Brain microvascular endothelial cell (primary cell): ENCODE results near the gene TAF1B.

ENCODE experiments used
- DNase-seq: peaks from one replicate; pipeline ENCODE4 v3.0.0-alpha.2; 2020
- H3K27ac ChIP-seq: fragments of 250-450 bp; sonication (Bioruptor Pico); 2 replicates; pipeline ENCODE4 v1.5.1; 2020; ENCODE audit warnings: mild to moderate bottlenecking, moderate library complexity
- H3K27me3 ChIP-seq: fragments of 250-450 bp; sonication (Bioruptor Pico); replicated peaks from 2 replicates; pipeline ENCODE4 v1.5.1; 2020; ENCODE audit warnings: mild to moderate bottlenecking
- H3K36me3 ChIP-seq: fragments of 250-450 bp; sonication (Bioruptor Pico); replicated peaks from 2 replicates; pipeline ENCODE4 v1.5.1; 2020; ENCODE audit warnings: mild to moderate bottlenecking
- H3K4me3 ChIP-seq: 2 replicates; pipeline ENCODE4 v1.5.1; 2011; ENCODE audit warnings: low read depth, mild to moderate bottlenecking, control low read depth, low read length, moderate library complexity
- CTCF ChIP-seq: IDR thresholded peaks from 2 replicates; pipeline ENCODE4 v1.5.1; 2011; ENCODE audit warnings: low read depth, mild to moderate bottlenecking, moderate library complexity, low read length, control low read depth, inconsistent platforms; ENCODE audit errors: missing control alignments
- in situ Hi-C: cut with HindIII; loops from 2 replicates; pipeline ENCODE4 v1.10.0; 2017; ENCODE audit warnings: low sequenced_read_pairs, low pct_ligation_motif_present

Gene TAF1B

GRCh38 chr2:9821805-9822445, 21.3 kb upstream of the TAF1B start:
- DNase-seq = no peak
- H3K4me3 ChIP-seq = no peak overlapping the region
- H3K36me3 ChIP-seq = no peaks in the 10 kb centered on the region
- H3K27ac ChIP-seq = no peak overlapping the region
- in situ Hi-C loops = no loop called here
- no peaks in the 10 kb centered on the region for H3K27me3 ChIP-seq
- TF ChIP-seq CTCF = no peak

- no peak for TF ChIP-seq CTCF
- in situ Hi-C loops = no loop called here
- no peak for DNase-seq
Observed at GRCh38 chr2:9824441-9824840, 18.8 kb upstream of the TAF1B start.

GRCh38 chr2:9824956-9825720, 18.1 kb upstream of the TAF1B start:
- no peaks in the 10 kb centered on the region for H3K36me3 ChIP-seq
- in situ Hi-C loops = no loop called here
- peak overlapping the region; percentile 29 for H3K27ac ChIP-seq
- H3K4me3 ChIP-seq = no peak overlapping the region
- DNase-seq = no peak
- TF ChIP-seq CTCF = no peak
- H3K27me3 ChIP-seq = no peaks in the 10 kb centered on the region

More at GRCh38 chr2:9824441-9824840, 18.8 kb upstream of the TAF1B start:
- H3K27ac ChIP-seq = no peak overlapping the region
- no peaks in the 10 kb centered on the region for H3K27me3 ChIP-seq
- no peak overlapping the region for H3K4me3 ChIP-seq
- no peaks in the 10 kb centered on the region for H3K36me3 ChIP-seq

GRCh38 chr2:9826208-9826607, 17.1 kb upstream of the TAF1B start:
- no peak overlapping the region for H3K4me3 ChIP-seq
- in situ Hi-C loops = no loop called here
- no peak for TF ChIP-seq CTCF
- no peak for DNase-seq
- H3K27ac ChIP-seq = no peak overlapping the region
- H3K27me3 ChIP-seq = no peaks in the 10 kb centered on the region
- no peaks in the 10 kb centered on the region for H3K36me3 ChIP-seq

GRCh38 chr2:9830685-9831410, 12.4 kb upstream of the TAF1B start:
- TF ChIP-seq CTCF = no peak
- no peak overlapping the region for H3K4me3 ChIP-seq
- H3K36me3 ChIP-seq = no peaks in the 10 kb centered on the region
- in situ Hi-C loops = no loop called here
- no peak for DNase-seq
- no peak overlapping the region for H3K27ac ChIP-seq
- H3K27me3 ChIP-seq = no peaks in the 10 kb centered on the region
